ENCODE results near the gene COPS3. TPM values are rescaled to one million over a fixed set of nuclear protein-coding genes. Genes with fewer than 3 reads are reported as not detected.
"Not testable (repeated sequence)": the region's sequence is repeated elsewhere in the genome, so short reads cannot be mapped to it uniquely, and the experiment has no call there.

Gene COPS3
- total and polyA plus RNA-seq, 11 donors, result 34.7 to 108 (median 74.0) TPM

- intact Hi-C loops (cut with DNase I), result loop anchor here in 1 of 10 donors (10.0 kb wide), 1 partner anchor 285 kb away; no protein-coding TSS in a partner anchor
- WGBS, 4 donors, result 75 to 78% (median 78%) methylated on average over 7 of the region's 7 CpGs
- H3K27ac ChIP-seq, result no peak overlapping the region
- DNase-seq, result no peak
- H3K36me3 ChIP-seq, result no peaks in the 10 kb centered on the region
- TF ChIP-seq POLR2A (IDR thresholded peaks at IDR 0.05), result no peak
- TF ChIP-seq CTCF (IDR thresholded peaks at IDR 0.05), result no peak
- H3K4me1 ChIP-seq, result no peaks in the 10 kb centered on the region
- no peak for ATAC-seq
- H3K9me3 ChIP-seq, result no peaks in the 10 kb centered on the region
- no peaks in the 10 kb centered on the region for H3K27me3 ChIP-seq
- H3K4me3 ChIP-seq, result no peak overlapping the region
Measured at GRCh38 chr17:17289701-17290100, 8.7 kb upstream of the COPS3 start.

- H3K27me3 ChIP-seq, result no peaks in the 10 kb centered on the region
- ATAC-seq (no peak), DNase-seq (no peak)
- H3K4me3 ChIP-seq, result no peak overlapping the region
- no peak overlapping the region for H3K27ac ChIP-seq
- 72 to 90% (median 87%) methylated on average over 4 of the region's 4 CpGs for WGBS, 4 donors
- no peaks in the 10 kb centered on the region for H3K4me1 ChIP-seq
- no peak for TF ChIP-seq CTCF (IDR thresholded peaks at IDR 0.05)
- TF ChIP-seq POLR2A (IDR thresholded peaks at IDR 0.05), result no peak
- intact Hi-C loops (cut with DNase I), result loop anchor here in 1 of 10 donors (10.0 kb wide), 1 partner anchor 284 kb away; no protein-coding TSS in a partner anchor
- no peaks in the 10 kb centered on the region for H3K9me3 ChIP-seq
- no peaks in the 10 kb centered on the region for H3K36me3 ChIP-seq
Measured at GRCh38 chr17:17289086-17289485, 8.0 kb upstream of the COPS3 start.

GRCh38 chr17:17285951-17286350 lies 4.9 kb upstream of the COPS3 start:
- WGBS, 4 donors, result 92 to 94% (median 93%) methylated on average over 5 of the region's 5 CpGs
- H3K27ac ChIP-seq, result no peak overlapping the region
- ATAC-seq (no peak), DNase-seq (no peak)
- no peak overlapping the region for H3K4me3 ChIP-seq
- intact Hi-C loops (cut with DNase I), result loop anchor here in 1 of 10 donors (10.0 kb wide), 1 partner anchor 281 kb away; no protein-coding TSS in a partner anchor
- H3K27me3 ChIP-seq, result no peaks in the 10 kb centered on the region
- no peak for TF ChIP-seq CTCF (IDR thresholded peaks at IDR 0.05)
- no peak for TF ChIP-seq POLR2A (IDR thresholded peaks at IDR 0.05)
- peaks cover 0 to 6% (median 4%) of the 10 kb centered on the region in 12 donors for H3K4me1 ChIP-seq
- no peaks in the 10 kb centered on the region for H3K36me3 ChIP-seq
- no peaks in the 10 kb centered on the region for H3K9me3 ChIP-seq

- WGBS, 4 donors, result 72 to 84% (median 77%) methylated on average over 4 of the region's 4 CpGs
- H3K27ac ChIP-seq, result peak overlapping the region in 1 of 12 donors; percentile 98
- TF ChIP-seq POLR2A (IDR thresholded peaks at IDR 0.05), result no peak
- TF ChIP-seq CTCF (IDR thresholded peaks at IDR 0.05), result no peak
Measured at GRCh38 chr17:17279316-17279715, 1.7 kb downstream of the COPS3 start.

GRCh38 chr17:17277431-17277830 lies 3.6 kb downstream of the COPS3 start:
- 94 to 97% (median 96%) methylated on average over 5 of the region's 5 CpGs for WGBS, 4 donors
- ATAC-seq, H3K4me3 ChIP-seq, H3K27ac ChIP-seq, H3K27me3 ChIP-seq, DNase-seq, H3K9me3 ChIP-seq: not testable (repeated sequence)
- intact Hi-C loops (cut with DNase I), result loop anchor here in 1 of 10 donors (10.0 kb wide), 1 partner anchor 273 kb away; no protein-coding TSS in a partner anchor
- Histone ChIP-seq H3K36me3 (peaks cover 0 to 38% (median 34%) of the 10 kb centered on the region in 9 donors), H3K4me1 (peaks cover 5 to 54% (median 26%) of the 10 kb centered on the region in 12 donors)

More at GRCh38 chr17:17279316-17279715, 1.7 kb downstream of the COPS3 start:
- Histone ChIP-seq H3K27me3 (no peaks in the 10 kb centered on the region), H3K9me3 (no peaks in the 10 kb centered on the region), H3K4me3 (peak overlapping the region in 3 of 12 donors; percentile 65 to 98 (median 81)), H3K4me1 (peaks cover 5 to 54% (median 26%) of the 10 kb centered on the region in 12 donors), H3K36me3 (peaks cover 0 to 19% (median 15%) of the 10 kb centered on the region in 9 donors)
- DNase-seq (no peak), ATAC-seq (no peak)
- intact Hi-C loops (cut with DNase I), result loop anchor here in 1 of 10 donors (10.0 kb wide), 1 partner anchor 275 kb away; no protein-coding TSS in a partner anchor
